Liver (tissue), 9 donors: ENCODE measurements around the gene PRKN. TPM values are rescaled to one million over a fixed set of nuclear protein-coding genes. Genes with fewer than 3 reads are reported as not detected.

Experiments
- DNase-seq: peaks from one replicate; pipeline ENCODE4 v3.0.0-alpha.2; 2017; ENCODE audit warnings: low spot score
- H3K27ac ChIP-seq, 2 donors: one replicate each; pipeline ENCODE4 v1.7.0; 2013; ENCODE audit warnings: inconsistent platforms in 2 of 2, low read length in 2 of 2, control low read depth in 1 of 2, low read depth in 1 of 2, mild to moderate bottlenecking in 1 of 2
- H3K27me3 ChIP-seq, 4 donors: one replicate each; pipeline versions ENCODE4 v1.6.1 to v1.7.0; 2013; ENCODE audit warnings: low read length in 3 of 4, inconsistent platforms in 1 of 4, mild to moderate bottlenecking in 1 of 4, moderate library complexity in 1 of 4; ENCODE audit not compliant: control insufficient read depth in 4 of 4, insufficient read depth in 4 of 4
- H3K36me3 ChIP-seq, 4 donors: one replicate each; pipeline versions ENCODE4 v1.6.1 to v1.7.0; 2013; ENCODE audit warnings: low read length in 3 of 4, mild to moderate bottlenecking in 3 of 4, low read depth in 1 of 4, moderate library complexity in 1 of 4; ENCODE audit not compliant: control insufficient read depth in 4 of 4, insufficient read depth in 3 of 4
- H3K4me1 ChIP-seq, 4 donors: one replicate each; pipeline versions ENCODE4 v1.6.1 to v1.7.0; 2013; ENCODE audit warnings: low read length in 3 of 4, mild to moderate bottlenecking in 3 of 4, moderate library complexity in 1 of 4; ENCODE audit not compliant: control insufficient read depth in 4 of 4, insufficient read depth in 4 of 4
- H3K4me3 ChIP-seq, 3 donors: one replicate each; pipeline versions ENCODE4 v1.6.1 to v1.7.0; 2013; ENCODE audit warnings: low read length in 3 of 3, control low read depth in 1 of 3, low read depth in 1 of 3, mild to moderate bottlenecking in 1 of 3
- H3K9ac ChIP-seq, 2 donors: one replicate each; pipeline ENCODE4 v1.7.0; 2013; ENCODE audit warnings: low read length in 2 of 2, mild to moderate bottlenecking in 2 of 2, moderate library complexity in 2 of 2, control low read depth in 1 of 2, low read depth in 1 of 2
- H3K9me3 ChIP-seq, 4 donors: one replicate each; pipeline versions ENCODE4 v1.6.1 to v1.7.0; 2013; ENCODE audit warnings: low read length in 3 of 4; ENCODE audit not compliant: control insufficient read depth in 4 of 4
- ATF3 ChIP-seq: IDR thresholded peaks from 2 replicates; pipeline ENCODE4 v1.6.1; 2016; ENCODE audit warnings: antibody characterized with exemption
- EGR1 ChIP-seq, 2 donors: IDR thresholded peaks; 2 replicates each; pipeline ENCODE4 v1.6.1; 2016 to 2018; ENCODE audit warnings: antibody characterized with exemption in 2 of 2, low read depth in 2 of 2
- FOXA1 ChIP-seq: IDR thresholded peaks from 2 replicates; pipeline ENCODE4 v1.6.1; 2016; ENCODE audit warnings: antibody characterized with exemption
- FOXA2 ChIP-seq: IDR thresholded peaks from 2 replicates; pipeline ENCODE4 v1.6.1; 2016; ENCODE audit warnings: antibody characterized with exemption
- GABPA ChIP-seq, 2 donors: IDR thresholded peaks in 1 of 2; conservative IDR thresholded peaks in 1 of 2; 2 replicates each; pipeline ENCODE4 v1.6.1; 2016; ENCODE audit warnings: antibody characterized with exemption in 2 of 2, mild to moderate bottlenecking in 1 of 2, moderate library complexity in 1 of 2
- HNF4A ChIP-seq, 2 donors: conservative IDR thresholded peaks; 2 replicates each; pipeline ENCODE4 v1.6.1; 2016; ENCODE audit warnings: antibody characterized with exemption in 2 of 2, mild to moderate bottlenecking in 2 of 2
- HNF4G ChIP-seq: IDR thresholded peaks from 2 replicates; pipeline ENCODE4 v1.6.1; 2016; ENCODE audit warnings: antibody characterized with exemption
- JUND ChIP-seq, 2 donors: IDR thresholded peaks; 2 replicates each; pipeline ENCODE4 v1.6.1; 2016; ENCODE audit warnings: antibody characterized with exemption in 2 of 2
- MAX ChIP-seq: IDR thresholded peaks from 2 replicates; pipeline ENCODE4 v1.6.1; 2016; ENCODE audit warnings: antibody characterized with exemption
- NR2F2 ChIP-seq: IDR thresholded peaks from 2 replicates; pipeline ENCODE4 v1.6.1; 2016; ENCODE audit warnings: antibody characterized with exemption
- RAD21 ChIP-seq, 2 donors: IDR thresholded peaks; 2 replicates each; pipeline ENCODE4 v1.6.1; 2016; ENCODE audit warnings: antibody characterized with exemption in 2 of 2, mild to moderate bottlenecking in 2 of 2
- REST ChIP-seq: IDR thresholded peaks from 2 replicates; pipeline ENCODE4 v1.6.1; 2016; ENCODE audit warnings: antibody characterized with exemption, mild to moderate bottlenecking
- RXRA ChIP-seq, 2 donors: IDR thresholded peaks; 2 replicates each; pipeline ENCODE4 v1.6.1; 2017 to 2018; ENCODE audit warnings: antibody characterized with exemption in 2 of 2, mild to moderate bottlenecking in 1 of 2
- SP1 ChIP-seq: IDR thresholded peaks from 2 replicates; pipeline ENCODE4 v1.6.1; 2018; ENCODE audit warnings: antibody characterized with exemption, mild to moderate bottlenecking
- TAF1 ChIP-seq: conservative IDR thresholded peaks from 2 replicates; pipeline ENCODE4 v1.6.1; 2016; ENCODE audit warnings: antibody characterized with exemption, mild to moderate bottlenecking
- YY1 ChIP-seq: IDR thresholded peaks from 2 replicates; pipeline ENCODE4 v1.6.1; 2016; ENCODE audit warnings: antibody characterized with exemption, mild to moderate bottlenecking
- ZBTB33 ChIP-seq: IDR thresholded peaks from 2 replicates; pipeline ENCODE4 v1.6.1; 2016; ENCODE audit warnings: antibody characterized with exemption
- WGBS: extraction: QIAGEN DNeasy Blood & Tissue Kit; methylation state at CpG from one replicate; pipeline ENCODE4 v1.1.7; 2013; 5-methylcytosine and 5-hydroxymethylcytosine counted together
- polyA plus RNA-seq, 2 donors: library from polyadenylated mRNA; stranded (reverse) in 1 of 2; unstranded in 1 of 2; fragments of 200-250 nt in 1 of 2; fragments of >200 nt in 1 of 2; fragmentation: Nextera tagmentation in 1 of 2; extraction: Ambion mirVana in 1 of 2; gene quantifications; one replicate each; pipeline versions ENCODE4 v1.2.1 to v1.2.3, GENCODE V29; 2013 to 2015
- total RNA-seq, 2 donors: library from RNA; depleted of rRNA; stranded (reverse); fragments of >200 nt; gene quantifications; one replicate each; pipeline ENCODE4 v1.2.3, GENCODE V29; 2014
- donor health status: healthy.
- donor health status: healthy.
- donor health status: healthy.
- donor health status: healthy.
- donor health status: healthy.

The PRKN gene
- total and polyA plus RNA-seq, 4 donors: 0.47 to 4.1 (median 3.2) TPM

- no peak for DNase-seq
- H3K4me3 ChIP-seq: no peak overlapping the region
- no peaks in the 10 kb centered on the region for H3K9me3 ChIP-seq
- 38% methylated on average over 7 of the region's 7 CpGs for WGBS
- H3K36me3 ChIP-seq: no peaks in the 10 kb centered on the region
- H3K27me3 ChIP-seq: no peaks in the 10 kb centered on the region
- H3K4me1 ChIP-seq: peaks cover 0 to 18% (median 8%) of the 10 kb centered on the region in 4 donors
- TF ChIP-seq YY1 (peak; percentile 20), ATF3 (no peak), FOXA2 (peak; percentile 43), NR2F2 (no peak), FOXA1 (peak; percentile 49), SP1 (no peak), TAF1 (no peak), HNF4G (no peak), RAD21 (IDR thresholded peaks at IDR 0.05) (peak in 1 of 2 donors; percentile 13), MAX (peak; percentile 7), RXRA (IDR thresholded peaks at IDR 0.05) (peak in 1 of 2 donors; percentile 18), HNF4A (conservative IDR thresholded peaks at IDR 0.05) (peak in 1 of 2 donors; percentile 24), REST (no peak), ZBTB33 (no peak), EGR1 (IDR thresholded peaks at IDR 0.05; ENCODE audit: low read depth in 2 of 2) (no peak)
- H3K9ac ChIP-seq: no peak overlapping the region
- H3K27ac ChIP-seq: no peak overlapping the region
Measured at GRCh38 chr6:162053084-162053483, 674.5 kb downstream of the PRKN start.

- H3K9me3 ChIP-seq: no peaks in the 10 kb centered on the region
- H3K4me1 ChIP-seq: peaks cover 0 to 11% (median 3%) of the 10 kb centered on the region in 4 donors
- H3K36me3 ChIP-seq: no peaks in the 10 kb centered on the region
- H3K27ac ChIP-seq: no peak overlapping the region
- 93% methylated on average over 8 of the region's 8 CpGs for WGBS
- H3K27me3 ChIP-seq: no peaks in the 10 kb centered on the region
- TF ChIP-seq TAF1 (no peak), JUND (IDR thresholded peaks at IDR 0.05) (no peak), FOXA1 (no peak), RXRA (IDR thresholded peaks at IDR 0.05) (no peak), FOXA2 (no peak), EGR1 (IDR thresholded peaks at IDR 0.05; ENCODE audit: low read depth in 2 of 2) (no peak), HNF4G (no peak), YY1 (no peak), RAD21 (IDR thresholded peaks at IDR 0.05) (no peak), MAX (no peak), GABPA (IDR thresholded peaks at IDR 0.05 in 1 of 2, conservative IDR thresholded peaks at IDR 0.05 in 1 of 2) (no peak), NR2F2 (no peak), ATF3 (no peak), SP1 (no peak), ZBTB33 (no peak)
- no peak overlapping the region for H3K9ac ChIP-seq
- no peak for DNase-seq
- no peak overlapping the region for H3K4me3 ChIP-seq
Measured at GRCh38 chr6:162050579-162050978, 677.0 kb downstream of the PRKN start.
